GM21423 (cell line): ENCODE measurements around the gene LRRC45.

Experiments used
- ATAC-seq: cut with Tn5 transposase; IDR thresholded peaks from one replicate; pipeline ENCODE4 v1.9.1; 2021; ENCODE audit warnings: mild to moderate bottlenecking, moderate library complexity; ENCODE audit not compliant: unreplicated experiment

LRRC45 gene

GRCh38 chr17:82080048-82080788 lies 57.1 kb downstream of the LRRC45 start:
- ATAC-seq: no peak
